ENCODE measurements around the gene RBMS1.

- no peak for TF ChIP-seq CTCF (IDR thresholded peaks at IDR 0.05)
- no peak for TF ChIP-seq EZH2 (IDR thresholded peaks at IDR 0.05; ENCODE audit: borderline replicate concordance, insufficient read depth, low read depth, low read length, poor library complexity, severe bottlenecking)
Observed at GRCh38 chr2:160486341-160486740, 7.3 kb downstream of the RBMS1 start.
